Activated CD8-positive, alpha-beta memory T cell treated with anti-CD3 and anti-CD28 coated beads, Interleukin-2, amount 50 U/mL, for 4 hours (primary cell): Measurements from ENCODE around the gene NBEA.
"Not testable (repeated sequence)": the region's sequence is repeated elsewhere in the genome, so short reads cannot be mapped to it uniquely, and the experiment has no call there.

Experiments
- DNase-seq: peaks from one replicate; pipeline ENCODE4 v3.0.0-alpha.2; 2020

NBEA gene

GRCh38 chr13:35598790-35599369 lies 656.8 kb downstream of the NBEA start:
- DNase-seq, result no peak

DNA sequence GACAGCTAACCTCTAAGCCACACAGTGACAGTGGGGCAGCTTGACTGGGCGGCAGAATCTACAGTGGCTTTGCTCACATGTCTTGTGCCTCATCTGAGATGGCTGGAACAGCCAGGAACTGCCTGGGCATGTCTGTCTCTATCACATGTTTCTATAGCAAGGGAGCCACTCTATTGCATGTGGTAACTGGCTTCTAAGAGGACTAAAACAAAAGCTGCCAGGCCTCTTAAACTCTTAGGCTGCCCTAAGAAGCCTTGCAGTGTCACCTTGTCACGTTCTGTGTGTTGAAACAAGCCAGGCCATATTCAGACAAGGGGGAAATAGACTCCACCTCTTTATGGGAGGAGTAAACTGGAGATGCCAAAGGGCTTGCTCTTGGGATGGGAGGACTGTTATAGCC lies 657.3 kb downstream of the NBEA start:
- no peak for DNase-seq

- DNase-seq, result no peak
Measured at GRCh38 chr13:35600137-35600536, 658.1 kb downstream of the NBEA start.

- no peak for DNase-seq
Measured at GRCh38 chr13:35603593-35604285, 661.7 kb downstream of the NBEA start.

DNA sequence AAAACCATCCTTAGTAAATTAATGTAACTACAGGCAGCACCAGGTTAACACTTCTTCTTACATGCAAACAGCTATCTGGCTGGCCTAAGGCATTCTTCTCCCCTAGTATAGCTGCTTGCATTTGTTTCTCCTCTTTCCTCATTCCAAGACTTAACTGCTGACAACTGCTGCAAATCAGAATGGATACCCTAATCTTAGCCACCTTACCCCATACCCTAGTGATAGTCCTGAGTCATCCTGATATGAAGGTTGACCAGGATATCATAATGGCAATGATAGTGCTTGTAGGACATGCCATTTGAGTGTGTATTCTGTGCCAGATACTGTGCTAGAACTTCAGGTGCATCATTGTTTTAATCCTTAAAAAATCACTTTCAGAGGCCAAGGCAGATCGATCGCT lies 672.6 kb downstream of the NBEA start:
- no peak for DNase-seq

DNA sequence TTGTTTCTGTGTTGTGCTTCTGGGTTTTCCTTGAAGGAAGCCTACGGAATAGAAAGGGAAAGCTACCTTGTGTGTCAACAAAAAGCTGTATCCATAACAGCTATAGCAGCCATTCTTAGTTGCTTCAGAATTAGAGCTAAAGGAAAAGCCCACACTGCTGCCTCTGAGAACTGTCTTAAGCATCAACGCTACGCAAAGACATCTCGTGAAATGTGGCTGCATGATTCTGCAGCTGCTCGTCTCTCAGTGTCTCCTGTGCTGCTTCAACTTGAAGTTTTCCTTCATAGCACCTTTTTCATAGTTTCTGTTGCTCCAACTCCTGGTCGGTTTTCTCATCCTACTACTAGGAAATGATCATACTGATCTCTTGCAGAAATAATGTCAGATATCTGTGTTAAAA lies 675.4 kb downstream of the NBEA start:
- no peak for DNase-seq

- DNase-seq, result no peak
Measured at GRCh38 chr13:35618565-35619083, 676.6 kb downstream of the NBEA start.

- no peak for DNase-seq
Measured at GRCh38 chr13:35621989-35622388, 679.9 kb downstream of the NBEA start.

DNA sequence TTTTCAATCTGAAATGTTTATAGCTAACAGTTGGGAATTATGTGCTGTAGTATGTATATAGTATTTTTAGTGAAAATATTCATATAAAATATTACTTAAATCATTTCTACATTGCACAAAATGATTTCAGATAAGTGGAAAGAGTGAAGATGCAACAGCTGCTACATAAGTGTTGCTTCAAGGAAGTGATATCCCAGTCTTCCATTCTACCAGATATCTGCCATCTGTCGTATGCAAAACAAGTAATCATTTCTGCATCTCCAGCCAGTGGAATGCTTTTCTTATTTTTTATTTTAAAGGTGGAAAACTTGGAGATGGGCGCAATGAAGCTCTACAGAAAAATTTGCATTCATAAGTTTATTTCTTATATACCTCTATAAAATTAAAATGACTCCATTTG lies 687.0 kb downstream of the NBEA start:
- DNase-seq, result no peak

- no peak for DNase-seq
Measured at GRCh38 chr13:35630551-35631275, 688.6 kb downstream of the NBEA start.

- no peak for DNase-seq
Measured at GRCh38 chr13:35631666-35632065, 689.6 kb downstream of the NBEA start.

- no peak for DNase-seq
Measured at GRCh38 chr13:35643625-35644024, 701.6 kb downstream of the NBEA start.

DNA sequence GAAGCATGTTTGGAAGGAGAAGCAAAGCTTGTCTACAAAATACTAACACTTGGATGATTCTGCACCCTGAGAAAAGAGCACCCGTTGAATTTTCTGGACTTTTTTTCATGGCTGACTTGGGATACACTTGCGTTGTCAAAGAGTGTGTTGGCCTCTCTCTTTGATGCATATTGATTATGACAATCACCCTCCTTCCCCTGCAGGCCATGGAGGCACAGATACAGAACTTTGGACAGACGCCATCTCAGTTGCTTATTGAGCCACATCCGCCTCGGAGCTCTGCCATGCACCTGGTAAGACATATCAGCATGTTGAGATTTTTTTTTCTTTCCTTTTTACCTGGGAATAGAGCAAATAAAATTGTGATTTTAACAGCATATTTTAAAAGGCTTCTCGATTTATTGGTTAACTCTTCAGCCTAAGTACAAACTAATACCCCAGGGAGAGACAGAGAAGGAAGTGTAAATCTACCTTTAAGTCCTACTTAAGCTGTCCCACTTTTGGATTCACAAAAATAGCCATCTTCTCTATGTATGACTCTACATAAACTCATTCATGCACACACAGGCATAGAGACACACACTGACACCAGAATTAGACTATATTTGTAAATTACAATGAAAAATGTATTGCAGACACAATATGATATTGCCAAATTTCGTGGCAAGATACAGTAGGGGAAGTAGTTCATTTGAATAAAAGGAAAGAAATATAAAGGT lies 704.1 kb downstream of the NBEA start:
- no peak for DNase-seq

DNA sequence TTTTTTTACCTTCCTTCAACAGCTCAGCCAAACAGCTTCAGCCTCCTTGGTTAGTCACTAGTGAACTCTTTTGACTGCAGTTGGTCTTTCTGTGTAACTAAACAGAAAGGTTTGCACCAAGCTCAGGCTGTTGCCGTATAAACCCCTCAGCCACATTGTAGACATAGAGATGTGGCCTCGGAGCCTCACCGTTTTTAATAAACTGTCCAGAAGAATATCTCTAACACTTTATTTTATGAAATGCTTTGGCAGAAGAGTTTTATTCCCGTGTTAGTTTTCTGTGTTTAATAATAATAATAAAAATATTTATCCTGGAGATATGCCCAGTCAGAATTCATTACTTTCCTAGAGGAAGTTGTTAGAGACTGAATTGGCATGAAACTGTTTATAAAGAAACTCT lies 706.1 kb downstream of the NBEA start:
- no peak for DNase-seq

DNA sequence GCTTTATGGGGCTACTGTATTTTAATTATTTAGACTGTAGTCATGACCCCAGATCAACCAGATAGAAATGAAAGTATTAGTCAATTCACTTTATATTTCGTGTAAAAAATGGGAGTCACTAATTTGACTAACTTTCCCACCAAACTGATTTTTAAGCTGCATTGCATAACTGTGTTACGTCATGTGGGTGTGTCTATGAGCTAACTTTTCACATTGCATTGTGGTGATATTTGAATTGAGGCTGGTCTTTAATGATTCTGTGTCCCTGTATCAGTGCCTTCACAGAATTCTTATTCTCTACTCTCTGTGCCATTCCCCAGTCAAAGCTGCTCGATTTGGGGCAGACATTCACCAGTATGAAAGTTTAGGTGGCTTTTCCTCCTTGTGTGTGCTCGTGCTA lies 707.1 kb downstream of the NBEA start:
- DNase-seq, result no peak

DNA sequence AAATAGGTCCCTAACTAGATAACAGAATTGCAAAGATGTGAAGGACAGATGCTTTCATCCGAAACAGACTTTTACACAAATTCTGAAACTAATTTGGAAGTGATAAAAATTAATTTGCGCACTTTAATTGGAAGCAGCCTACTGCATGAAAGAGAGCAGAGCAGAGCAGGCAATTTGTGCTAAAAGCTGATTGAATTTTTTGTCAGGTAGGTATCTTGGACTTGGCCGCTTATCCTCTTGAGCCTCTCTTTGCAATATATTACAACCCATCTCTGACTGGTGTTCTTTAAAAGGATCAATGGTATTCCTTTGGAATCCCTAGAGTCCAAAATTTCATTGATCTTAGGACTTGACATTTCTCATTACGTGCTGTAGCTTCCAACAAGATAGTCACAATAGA lies 717.7 kb downstream of the NBEA start:
- no peak for DNase-seq

DNA sequence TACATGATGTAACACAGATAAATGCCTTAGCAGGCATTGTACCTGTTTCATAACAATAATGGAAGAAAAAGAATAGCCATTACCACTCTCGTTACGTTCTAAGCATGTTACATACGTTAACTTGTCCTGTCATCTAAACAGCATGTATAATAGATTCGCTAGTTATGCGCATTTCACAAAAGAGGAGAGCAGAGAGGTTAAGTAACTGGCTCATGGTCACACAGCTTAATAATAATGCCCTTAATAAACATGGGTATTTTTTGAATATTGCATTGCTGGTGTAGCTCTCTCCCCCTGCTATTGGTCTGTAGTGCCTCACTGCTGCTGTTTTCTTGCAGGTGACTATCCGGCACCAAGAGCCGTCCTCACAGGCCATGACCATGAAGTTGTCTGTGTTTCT lies 722.7 kb downstream of the NBEA start:
- no peak for DNase-seq

DNA sequence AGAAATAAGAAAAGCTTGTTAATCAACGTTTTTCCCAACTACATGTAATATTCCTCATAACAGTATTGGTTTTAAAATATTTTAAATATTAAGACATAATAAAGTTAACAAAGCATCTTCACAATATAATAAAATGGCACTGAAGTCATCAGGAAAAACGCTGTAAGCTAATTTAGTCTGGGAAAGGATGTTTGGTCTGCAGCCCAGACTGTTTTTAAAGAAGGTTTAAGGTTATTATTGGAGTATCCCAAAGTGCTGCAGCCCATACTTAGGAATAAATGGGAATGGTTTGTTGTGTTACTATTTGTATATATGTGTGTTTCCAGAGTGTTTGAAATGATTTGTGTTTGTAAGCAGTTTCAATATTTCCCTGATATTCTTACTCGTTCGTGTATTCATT lies 727.3 kb downstream of the NBEA start:
- no peak for DNase-seq

DNA sequence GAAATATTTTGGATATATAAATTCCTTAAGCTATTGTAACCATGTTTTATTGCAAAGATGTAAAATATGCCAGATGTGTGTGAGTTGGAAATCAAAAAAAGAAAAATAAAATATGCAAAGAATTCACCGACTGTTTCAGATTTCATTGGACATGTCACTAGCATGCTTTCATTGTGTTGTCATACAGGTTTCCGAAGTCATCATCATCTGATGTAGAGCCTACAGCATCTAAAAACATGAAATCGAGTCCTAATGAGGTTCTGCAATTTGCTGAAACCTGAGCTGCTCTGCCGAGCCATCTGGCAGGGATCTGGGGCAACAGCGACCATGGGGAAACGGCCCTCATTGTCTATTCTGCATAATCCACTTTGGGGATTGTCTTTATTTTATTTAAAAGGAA lies 730.5 kb downstream of the NBEA start:
- DNase-seq, result no peak

DNA sequence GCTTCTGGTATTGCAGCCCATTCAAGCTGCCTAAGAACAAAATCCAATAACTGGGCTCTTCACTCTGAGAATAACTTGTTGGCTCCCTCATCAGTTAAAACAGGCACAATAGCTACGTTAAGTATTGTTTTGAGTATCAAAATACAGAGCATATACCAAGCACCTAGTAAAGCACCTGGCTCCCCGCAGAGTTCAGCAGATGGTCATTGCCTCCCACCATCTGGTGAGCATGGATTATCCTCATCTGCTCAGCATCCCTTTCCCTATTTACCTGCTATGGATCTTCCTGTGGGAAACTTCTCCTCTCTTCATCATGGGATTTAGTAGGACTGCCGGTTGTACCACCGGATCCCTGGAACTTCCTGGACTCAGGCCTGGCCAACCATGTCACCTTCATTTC lies 733.6 kb downstream of the NBEA start:
- DNase-seq, result no peak

GRCh38 chr13:35677863-35678262 lies 735.8 kb downstream of the NBEA start:
- not testable (repeated sequence) for DNase-seq

DNA sequence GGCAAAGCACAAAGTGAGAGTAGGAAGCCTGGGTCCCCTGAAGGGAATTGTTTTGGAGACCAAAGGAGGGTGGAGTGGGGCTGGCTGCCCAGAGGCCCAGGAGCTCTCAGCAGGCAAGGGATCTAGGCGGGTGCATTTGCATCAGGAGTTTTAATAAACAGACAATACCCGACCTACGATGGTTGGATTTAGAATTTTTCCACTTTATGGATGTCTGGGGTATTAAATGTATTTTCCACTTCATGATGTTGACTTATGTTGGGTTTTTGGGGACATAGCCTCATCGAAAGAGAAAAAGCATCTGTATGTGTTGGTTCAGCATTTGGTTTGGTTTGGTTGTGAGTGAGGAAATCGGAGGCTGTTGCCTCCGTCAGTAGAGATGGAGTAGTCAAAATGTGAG lies 739.6 kb downstream of the NBEA start:
- DNase-seq, result no peak

GRCh38 chr13:35684432-35684831 lies 742.4 kb downstream of the NBEA start:
- DNase-seq, result no peak

DNA sequence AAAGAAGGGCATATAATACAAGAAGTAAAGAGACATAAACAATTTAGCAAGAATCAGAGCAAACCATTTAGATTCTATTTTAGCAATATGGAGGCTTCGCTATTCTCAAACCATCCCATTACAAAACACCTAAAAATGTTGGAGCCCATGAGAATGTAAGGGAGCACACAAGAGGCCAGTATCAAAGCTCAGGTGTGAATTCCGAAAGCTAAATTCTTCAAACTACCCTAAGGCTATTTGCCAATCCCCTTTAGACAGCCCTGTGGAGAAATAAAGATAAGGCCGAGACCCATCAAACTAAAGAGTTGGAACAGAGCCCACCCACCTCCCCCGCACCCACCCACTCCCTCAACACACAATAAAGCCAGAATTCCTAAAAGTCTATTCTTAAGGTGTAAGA lies 745.3 kb downstream of the NBEA start:
- no peak for DNase-seq
